Neural progenitor cell (in vitro differentiated cells): Measurements from ENCODE around the gene KCTD16.

Source experiments
- CTCF ChIP-seq: fragments of 200-600 bp; sonication (generic); IDR thresholded peaks from 2 replicates; pipeline ENCODE4 v1.5.1; 2017; ENCODE audit warnings: antibody characterized with exemption, mild to moderate bottlenecking
- EZH2 ChIP-seq: fragments of 200-600 bp; sonication (generic); IDR thresholded peaks from 2 replicates; pipeline ENCODE4 v1.6.1; 2017; ENCODE audit warnings: antibody characterized with exemption, mild to moderate bottlenecking, moderate library complexity
- EZH2phosphoT487 ChIP-seq: fragments of 200-600 bp; sonication (generic); IDR thresholded peaks from 2 replicates; pipeline ENCODE4 v1.6.1; 2017; ENCODE audit warnings: antibody characterized with exemption

GRCh38 chr5:144403817-144404420, 233.2 kb downstream of the KCTD16 start:
- TF ChIP-seq CTCF, result peak; percentile 12
- TF ChIP-seq EZH2, result no peak
- no peak for TF ChIP-seq EZH2phosphoT487
